Endothelial cell of umbilical vein (primary cell): Measurements from ENCODE around the gene HNRNPA2B1.

ENCODE experiments used
- CTCF ChIP-seq, 2 donors: IDR thresholded peaks; 1 replicate in 1 of 2; 2 replicates in 1 of 2; pipeline ENCODE4 v1.5.1; 2011; ENCODE audit warnings: low read length in 2 of 2, mild to moderate bottlenecking in 2 of 2, moderate library complexity in 2 of 2, control low read depth in 1 of 2, inconsistent platforms in 1 of 2, low read depth in 1 of 2; ENCODE audit not compliant: insufficient read depth in 1 of 2; ENCODE audit errors: extremely low read depth in 1 of 2
- EZH2 ChIP-seq: IDR thresholded peaks from 2 replicates; pipeline ENCODE4 v1.6.1; 2012; ENCODE audit warnings: borderline replicate concordance, low read depth, mild to moderate bottlenecking, moderate library complexity, low read length, inconsistent platforms; ENCODE audit not compliant: severe bottlenecking
- FOS ChIP-seq: IDR thresholded peaks from 2 replicates; pipeline ENCODE4 v1.6.1; 2011; ENCODE audit warnings: mild to moderate bottlenecking, low read length, moderate library complexity, borderline replicate concordance; ENCODE audit not compliant: insufficient read depth
- JUN ChIP-seq: IDR thresholded peaks from 2 replicates; pipeline ENCODE4 v1.6.1; 2011; ENCODE audit warnings: borderline replicate concordance, low read depth; ENCODE audit not compliant: insufficient read length, insufficient read depth
- MYC ChIP-seq: IDR thresholded peaks from one replicate; pipeline ENCODE4 v1.6.1; 2011; ENCODE audit warnings: mild to moderate bottlenecking, low read depth, low read length
- POLR2A ChIP-seq: IDR thresholded peaks from 2 replicates; pipeline ENCODE4 v1.6.1; 2012; ENCODE audit warnings: low read depth, mild to moderate bottlenecking, control low read depth, low read length
- POLR2AphosphoS5 ChIP-seq: IDR thresholded peaks from 2 replicates; pipeline ENCODE4 v1.6.1; 2012; ENCODE audit warnings: low read depth, mild to moderate bottlenecking, control low read depth, low read length, moderate library complexity; ENCODE audit not compliant: insufficient read depth
- TF ChIP-seq, protein P1 (sequence below): IDR thresholded peaks from 2 replicates; pipeline ENCODE4 v1.6.1; 2011; ENCODE audit not compliant: insufficient read depth, insufficient read length

DNA sequence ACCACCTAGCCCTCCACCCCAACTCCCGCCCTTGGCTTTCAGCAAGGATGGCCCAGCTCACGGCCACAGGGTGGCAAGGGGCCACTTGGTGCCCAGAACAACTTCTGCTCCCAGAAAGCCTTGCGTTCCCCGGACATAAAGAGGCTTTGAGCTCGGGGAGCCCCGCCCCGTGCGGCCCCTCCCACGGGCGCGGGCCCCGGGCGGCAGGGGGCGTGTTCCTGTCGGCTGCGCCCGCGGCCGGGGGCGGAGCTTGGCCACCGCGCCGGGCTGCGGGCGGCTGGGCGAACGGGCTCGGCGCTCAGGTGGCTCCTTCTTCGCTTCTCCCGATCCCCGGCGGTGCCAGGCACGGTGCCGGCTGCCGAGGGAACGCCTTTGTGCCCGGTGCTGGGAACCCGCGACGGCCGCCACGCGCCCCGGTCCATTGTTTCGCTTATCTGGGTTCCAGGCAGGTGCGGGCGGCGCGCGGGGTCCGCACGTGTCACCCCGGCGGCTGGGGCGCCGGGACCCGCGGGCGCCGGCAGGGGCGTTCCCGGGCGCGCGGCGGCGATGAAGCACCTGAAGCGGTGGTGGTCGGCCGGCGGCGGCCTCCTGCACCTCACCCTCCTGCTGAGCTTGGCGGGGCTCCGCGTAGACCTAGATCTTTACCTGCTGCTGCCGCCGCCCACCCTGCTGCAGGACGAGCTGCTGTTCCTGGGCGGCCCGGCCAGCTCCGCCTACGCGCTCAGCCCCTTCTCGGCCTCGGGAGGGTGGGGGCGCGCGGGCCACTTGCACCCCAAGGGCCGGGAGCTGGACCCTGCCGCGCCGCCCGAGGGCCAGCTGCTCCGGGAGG, 48.4 kb downstream of the HNRNPA2B1 start, which contains the start of gene NFE2L3:
- peak in 1 of 2 donors; percentile 7 for TF ChIP-seq CTCF (IDR thresholded peaks at IDR 0.05; ENCODE audit: extremely low read depth in 1 of 2, insufficient read depth in 1 of 2, low read depth in 1 of 2, low read length in 2 of 2)
- no peak for TF ChIP-seq EZH2
- TF ChIP-seq POLR2AphosphoS5 = peak; percentile 62
- TF ChIP-seq MYC = no peak
- TF ChIP-seq POLR2A = peak; percentile 46
- TF ChIP-seq JUN = no peak
- TF ChIP-seq FOS = no peak
- TF ChIP-seq, protein P1, sequence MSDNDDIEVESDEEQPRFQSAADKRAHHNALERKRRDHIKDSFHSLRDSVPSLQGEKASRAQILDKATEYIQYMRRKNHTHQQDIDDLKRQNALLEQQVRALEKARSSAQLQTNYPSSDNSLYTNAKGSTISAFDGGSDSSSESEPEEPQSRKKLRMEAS = no peak
